Measurements from ENCODE around the gene WFDC11. TPM values are rescaled to one million over a fixed set of nuclear protein-coding genes. Genes with fewer than 3 reads are reported as not detected.
"Not testable (repeated sequence)": the region's sequence is repeated elsewhere in the genome, so short reads cannot be mapped to it uniquely, and the experiment has no call there.

Gene WFDC11
- not detected for total RNA-seq

DNA sequence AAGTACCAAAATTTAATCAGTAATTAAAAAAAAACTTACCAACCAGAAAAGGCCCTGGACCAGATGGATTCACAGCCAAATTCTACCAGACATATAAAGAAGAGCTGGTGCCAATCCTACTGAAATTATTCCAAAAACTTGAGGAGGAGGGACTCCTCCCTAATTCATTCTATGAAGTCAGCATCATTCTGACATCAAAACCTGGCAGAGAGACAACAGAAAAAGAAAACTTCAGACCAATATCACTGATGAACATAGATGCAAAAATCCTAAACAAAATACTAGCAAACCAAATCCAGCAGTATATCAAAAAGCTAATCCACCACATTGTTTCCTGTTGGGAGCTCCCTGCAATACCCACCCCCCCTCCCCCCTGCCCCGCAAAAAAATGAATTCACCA, at the start of gene WFDC11:
Gene WFDC11, minus strand, starts transcription at position 101 of the 400 bp plus-strand sequence. CDS start 19,639 bp downstream, outside the sequence.
- no peak for ATAC-seq

DNA sequence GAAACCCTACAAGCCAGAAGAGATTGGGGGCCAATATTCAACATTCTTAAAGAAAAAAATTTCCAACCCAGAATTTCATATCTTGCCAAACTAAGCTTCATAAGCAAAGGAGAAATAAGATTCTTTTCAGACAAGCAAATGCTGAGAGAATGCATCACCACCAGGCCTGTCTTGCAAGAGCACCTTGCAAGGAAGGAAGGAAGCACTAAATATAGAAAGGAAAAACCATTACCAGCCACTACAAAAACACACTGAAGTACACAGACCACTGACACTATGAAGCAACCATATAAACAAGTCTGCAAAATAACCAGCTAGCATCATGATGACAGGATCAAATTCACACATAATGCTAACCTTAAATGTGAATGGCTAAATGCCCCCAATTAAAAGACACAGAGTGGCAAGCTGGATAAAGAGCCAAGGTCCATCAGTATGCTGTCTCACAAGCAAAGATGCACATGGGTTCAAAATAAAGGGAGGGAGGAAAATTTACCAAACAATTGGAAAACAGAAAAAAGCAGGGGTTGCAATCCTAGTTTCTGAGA, 46.2 kb upstream of the WFDC11 start:
- not testable (repeated sequence) for H3K4me3 Mint-ChIP-seq

More for the DNA sequence above, at the start of gene WFDC11:
- Mint-ChIP-seq H3K4me1 (ENCODE audit: low read depth) (no peaks in the 10 kb centered on the region), H3K9me3 (peaks cover 4% of the 10 kb centered on the region), H3K36me3 (ENCODE audit: insufficient read depth) (peaks cover 2% of the 10 kb centered on the region), H3K27me3 (ENCODE audit: low read depth) (peaks cover 26% of the 10 kb centered on the region), H3K4me3 (no peak within 1 kb of the TSS)
- DNase-seq, result no peak

DNA sequence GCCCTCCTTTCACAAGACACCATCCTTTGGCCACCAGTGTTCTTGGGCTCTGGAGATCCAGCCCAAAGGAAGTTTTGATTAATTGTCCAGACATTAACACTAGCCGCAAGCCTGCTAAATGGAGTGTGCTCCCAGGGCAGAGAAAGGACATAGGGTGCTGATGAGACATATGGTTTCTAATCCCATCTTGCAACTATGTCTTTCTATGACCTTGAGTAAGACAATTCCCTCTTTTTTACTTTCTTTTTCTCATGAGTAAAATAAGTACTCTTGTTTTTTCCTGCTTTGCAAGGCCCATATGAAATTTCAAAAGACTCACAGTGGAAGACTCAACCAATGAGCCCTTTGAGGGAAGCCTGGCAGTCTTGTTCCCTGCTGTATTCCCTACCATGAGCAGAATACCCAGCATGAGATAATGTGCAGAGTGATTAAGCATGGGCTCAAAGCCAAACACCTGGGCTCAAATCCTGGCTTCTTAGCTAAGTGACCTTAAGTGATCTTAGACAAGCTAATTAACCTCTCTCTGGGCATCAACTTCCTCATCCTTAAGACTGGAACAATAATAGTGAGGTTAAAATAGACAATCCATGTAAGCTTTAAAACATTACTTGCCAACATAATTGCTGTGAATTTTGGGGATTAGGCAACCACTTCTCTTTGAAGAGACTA, 35.1 kb upstream of the WFDC11 start, which contains the start of gene WFDC10B:
Gene WFDC10B, minus strand, starts transcription at position 51 of the 669 bp plus-strand sequence. CDS start 19,027 bp downstream, outside the sequence.
- DNase-seq (no peak), ATAC-seq (no peak)
- Mint-ChIP-seq H3K27me3 (ENCODE audit: low read depth) (peaks cover 36% of the 10 kb centered on the region), H3K36me3 (ENCODE audit: insufficient read depth) (no peaks in the 10 kb centered on the region), H3K9me3 (no peaks in the 10 kb centered on the region), H3K4me3 (no peak within 1 kb of the TSS), H3K4me1 (ENCODE audit: low read depth) (no peaks in the 10 kb centered on the region)

More for the DNA sequence above, 46.2 kb upstream of the WFDC11 start:
- not testable (repeated sequence) for H3K36me3 Mint-ChIP-seq (ENCODE audit: insufficient read depth); H3K4me1 Mint-ChIP-seq (ENCODE audit: low read depth); ATAC-seq; DNase-seq; H3K9me3 Mint-ChIP-seq
- peaks cover 26% of the 10 kb centered on the region for H3K27me3 Mint-ChIP-seq (ENCODE audit: low read depth)

DNA sequence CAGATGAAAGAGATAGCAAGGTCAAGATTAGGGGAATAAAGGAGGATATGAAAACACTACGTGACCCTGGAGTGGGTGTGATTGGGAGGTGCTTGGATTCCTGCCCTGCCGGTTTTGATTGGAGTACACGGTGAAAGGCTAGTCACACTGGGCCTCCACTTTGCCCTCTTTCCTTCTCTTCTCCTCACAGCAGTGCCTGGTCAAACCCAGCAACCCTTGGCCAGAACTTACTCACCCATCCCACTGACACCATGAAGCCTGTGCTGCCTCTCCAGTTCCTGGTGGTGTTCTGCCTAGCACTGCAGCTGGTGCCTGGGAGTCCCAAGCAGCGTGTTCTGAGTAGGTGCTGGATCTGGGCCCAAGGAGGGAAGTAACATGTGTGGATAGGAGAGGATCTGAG, 31.8 kb upstream of the WFDC11 start, which contains the start of gene WFDC13:
Gene WFDC13, plus strand, starts transcription at position 166 of the 400 bp plus-strand sequence. Its CDS starts 86 bp downstream, at position 252.
- no peak within 1 kb of the TSS for H3K4me3 Mint-ChIP-seq
- H3K9me3 Mint-ChIP-seq, result no peaks in the 10 kb centered on the region
- ATAC-seq (no peak), DNase-seq (no peak)
- peaks cover 12% of the 10 kb centered on the region for H3K27me3 Mint-ChIP-seq (ENCODE audit: low read depth)
- H3K4me1 Mint-ChIP-seq (ENCODE audit: low read depth), result no peaks in the 10 kb centered on the region
- no peaks in the 10 kb centered on the region for H3K36me3 Mint-ChIP-seq (ENCODE audit: insufficient read depth)

DNA sequence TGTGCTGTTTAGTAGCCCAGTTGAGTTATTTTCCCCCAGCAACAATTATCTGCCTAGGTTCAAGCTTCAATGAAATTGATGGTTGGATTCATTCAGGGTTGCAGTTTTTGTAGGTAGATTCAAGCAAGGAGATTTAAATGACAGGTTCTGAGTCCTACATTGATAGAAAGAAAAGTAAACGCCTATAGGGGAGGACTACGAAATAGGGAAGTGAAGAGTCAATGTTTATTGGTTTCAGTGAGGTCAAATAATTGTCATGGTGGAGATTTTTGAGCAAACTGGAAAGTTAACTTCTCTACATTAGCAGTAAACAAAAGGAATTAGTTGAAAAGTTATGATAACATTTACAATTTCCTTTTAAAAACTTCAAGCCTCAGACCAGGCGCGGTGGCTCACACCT, 31.1 kb upstream of the WFDC11 start:
- H3K36me3 Mint-ChIP-seq (ENCODE audit: insufficient read depth), result no peaks in the 10 kb centered on the region
- H3K9me3 Mint-ChIP-seq, result no peaks in the 10 kb centered on the region
- H3K27me3 Mint-ChIP-seq (ENCODE audit: low read depth), result peaks cover 12% of the 10 kb centered on the region
- DNase-seq (no peak), ATAC-seq (no peak)
- H3K4me3 Mint-ChIP-seq, result no peak overlapping the region
- H3K4me1 Mint-ChIP-seq (ENCODE audit: low read depth), result no peaks in the 10 kb centered on the region

DNA sequence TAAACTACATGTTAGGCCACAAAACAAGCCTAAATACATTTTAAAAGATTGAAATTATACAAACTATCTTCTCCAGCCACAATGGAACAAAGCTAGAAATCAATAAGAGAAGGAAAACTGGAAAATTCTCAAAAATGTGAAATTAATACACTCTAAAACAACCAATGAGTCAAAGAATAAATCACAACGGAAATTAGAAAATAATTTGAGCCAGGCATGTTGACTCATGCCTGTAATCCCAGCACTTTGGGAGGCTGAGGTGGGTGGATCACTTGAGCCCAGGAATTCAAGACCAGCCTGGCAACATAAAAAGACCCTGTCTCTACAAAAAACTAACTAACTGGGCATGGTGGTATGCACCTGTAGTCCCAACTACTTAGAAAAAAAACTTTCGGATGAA, 25.5 kb upstream of the WFDC11 start:
- Mint-ChIP-seq H3K9me3 (no peaks in the 10 kb centered on the region), H3K36me3 (ENCODE audit: insufficient read depth) (no peaks in the 10 kb centered on the region), H3K4me3 (no peak overlapping the region), H3K27me3 (ENCODE audit: low read depth) (peaks cover 38% of the 10 kb centered on the region), H3K4me1 (ENCODE audit: low read depth) (no peaks in the 10 kb centered on the region)
- no peak for DNase-seq
- ATAC-seq, result no peak

DNA sequence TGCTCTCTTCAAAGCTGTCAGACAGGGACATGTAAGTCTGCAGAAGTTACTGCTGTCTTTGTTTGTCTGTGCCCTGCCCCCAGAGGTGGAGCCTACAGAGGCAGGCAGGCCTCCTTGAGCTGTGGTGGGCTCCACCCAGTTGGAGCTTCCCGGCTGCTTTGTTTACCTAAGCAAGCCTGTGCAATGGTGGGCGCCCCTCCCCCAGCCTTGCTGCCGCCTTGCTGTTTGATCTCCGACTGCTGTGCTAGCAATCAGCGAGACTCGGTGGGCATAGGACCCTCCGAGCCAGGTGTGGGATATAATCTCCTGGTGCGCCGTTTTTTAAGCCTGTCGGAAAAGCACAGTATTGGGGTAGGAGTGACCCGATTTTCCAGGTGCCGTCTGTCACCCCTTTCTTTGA, 23.3 kb upstream of the WFDC11 start:
- not testable (repeated sequence) for ATAC-seq; H3K4me1 Mint-ChIP-seq (ENCODE audit: low read depth); H3K36me3 Mint-ChIP-seq (ENCODE audit: insufficient read depth); H3K4me3 Mint-ChIP-seq; H3K9me3 Mint-ChIP-seq; DNase-seq
- peaks cover 42% of the 10 kb centered on the region for H3K27me3 Mint-ChIP-seq (ENCODE audit: low read depth)

DNA sequence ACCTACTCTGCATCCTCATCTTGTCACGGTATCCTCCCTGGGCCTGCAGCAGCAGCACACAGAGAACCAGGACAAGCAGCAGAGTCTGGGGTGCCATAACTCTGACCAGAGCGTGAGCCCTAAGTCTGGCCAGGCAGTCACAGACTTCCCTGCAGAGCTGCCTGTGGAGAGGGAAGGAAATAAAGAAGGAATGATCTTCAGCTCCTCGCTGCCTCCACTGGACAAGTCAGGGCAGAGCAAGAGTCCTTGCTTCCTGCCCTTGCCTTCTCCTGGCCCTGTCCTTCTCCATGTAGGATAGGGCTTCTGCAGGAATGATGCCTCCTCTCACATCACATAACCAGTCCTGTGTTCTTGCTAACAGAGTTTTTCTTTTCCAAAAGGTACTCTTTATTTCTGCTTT, 15.9 kb upstream of the WFDC11 start:
- ATAC-seq (no peak), DNase-seq (no peak)
- H3K36me3 Mint-ChIP-seq (ENCODE audit: insufficient read depth), result no peaks in the 10 kb centered on the region
- H3K9me3 Mint-ChIP-seq, result peaks cover 4% of the 10 kb centered on the region
- no peaks in the 10 kb centered on the region for H3K4me1 Mint-ChIP-seq (ENCODE audit: low read depth)
- no peak overlapping the region for H3K4me3 Mint-ChIP-seq
- H3K27me3 Mint-ChIP-seq (ENCODE audit: low read depth), result peaks cover 16% of the 10 kb centered on the region

DNA sequence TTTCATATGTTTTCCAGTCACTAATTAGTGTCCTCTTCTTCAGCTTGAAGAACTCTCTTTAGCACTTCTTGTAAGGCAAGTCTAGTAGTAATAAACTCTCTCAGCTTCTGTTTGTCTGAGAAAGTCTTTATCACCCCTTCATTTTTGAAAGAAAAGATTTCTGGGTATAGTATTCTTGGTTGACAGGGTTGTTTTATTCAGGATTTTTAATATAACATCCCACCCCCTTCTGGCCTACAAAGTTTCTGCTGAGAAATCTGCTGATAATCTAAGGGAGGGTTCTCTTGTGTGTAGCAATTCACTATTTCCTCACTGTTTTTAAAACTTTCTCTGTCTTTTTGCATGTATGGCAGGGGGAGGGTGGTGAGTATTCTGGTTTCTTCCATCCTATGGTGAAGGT, 9.6 kb upstream of the WFDC11 start:
- peaks cover 39% of the 10 kb centered on the region for H3K9me3 Mint-ChIP-seq
- peaks cover 9% of the 10 kb centered on the region for H3K27me3 Mint-ChIP-seq (ENCODE audit: low read depth)
- H3K4me3 Mint-ChIP-seq, result no peak overlapping the region

DNA sequence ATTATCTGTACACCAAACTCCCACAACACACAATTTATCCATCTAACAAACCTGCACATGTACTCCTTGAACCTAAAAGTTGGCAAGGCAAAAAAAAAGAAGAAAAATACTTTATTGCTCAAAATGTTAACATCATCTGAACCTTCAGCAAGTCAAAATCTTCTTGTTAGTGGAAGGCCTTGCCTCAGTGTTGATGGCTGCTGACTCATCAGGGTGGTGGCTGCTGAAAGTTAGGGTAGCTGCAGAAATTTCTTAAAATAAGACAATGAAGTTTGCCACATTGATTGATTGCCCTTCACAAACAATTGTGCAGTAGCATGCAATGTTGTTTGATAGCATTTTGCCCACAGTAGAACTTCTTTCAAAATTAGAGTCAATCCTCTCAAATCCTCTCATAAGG, 2.7 kb upstream of the WFDC11 start:
- Mint-ChIP-seq H3K27me3 (ENCODE audit: low read depth) (peaks cover 15% of the 10 kb centered on the region), H3K4me3 (no peak overlapping the region), H3K9me3 (peaks cover 22% of the 10 kb centered on the region), H3K36me3 (ENCODE audit: insufficient read depth) (no peaks in the 10 kb centered on the region), H3K4me1 (ENCODE audit: low read depth) (no peaks in the 10 kb centered on the region)
- DNase-seq (no peak), ATAC-seq (no peak)

More for the DNA sequence above, 9.6 kb upstream of the WFDC11 start:
- DNase-seq (no peak), ATAC-seq (no peak)
- Mint-ChIP-seq H3K36me3 (ENCODE audit: insufficient read depth) (peaks cover 3% of the 10 kb centered on the region), H3K4me1 (ENCODE audit: low read depth) (no peaks in the 10 kb centered on the region)

DNA sequence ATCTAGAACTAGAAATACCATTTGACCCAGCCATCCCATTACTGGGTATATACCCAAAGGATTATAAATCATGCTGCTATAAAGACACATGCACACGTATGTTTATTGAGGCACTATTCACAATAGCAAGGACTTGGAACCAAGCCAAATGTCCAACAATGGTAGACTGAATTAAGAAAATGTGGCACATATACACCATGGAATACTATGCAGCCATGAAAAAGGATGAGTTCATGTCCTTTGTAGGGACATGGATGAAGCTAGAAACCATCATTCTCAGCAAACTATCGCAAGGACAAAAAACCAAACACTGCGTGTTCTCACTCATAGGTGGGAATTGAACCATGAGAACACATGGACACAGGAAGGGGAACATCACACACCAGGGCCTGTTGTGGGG, 13.0 kb downstream of the WFDC11 start:
- H3K36me3 Mint-ChIP-seq (ENCODE audit: insufficient read depth); DNase-seq; H3K4me3 Mint-ChIP-seq; ATAC-seq; H3K4me1 Mint-ChIP-seq (ENCODE audit: low read depth); H3K9me3 Mint-ChIP-seq: not testable (repeated sequence)
- H3K27me3 Mint-ChIP-seq (ENCODE audit: low read depth), result peaks cover 10% of the 10 kb centered on the region

DNA sequence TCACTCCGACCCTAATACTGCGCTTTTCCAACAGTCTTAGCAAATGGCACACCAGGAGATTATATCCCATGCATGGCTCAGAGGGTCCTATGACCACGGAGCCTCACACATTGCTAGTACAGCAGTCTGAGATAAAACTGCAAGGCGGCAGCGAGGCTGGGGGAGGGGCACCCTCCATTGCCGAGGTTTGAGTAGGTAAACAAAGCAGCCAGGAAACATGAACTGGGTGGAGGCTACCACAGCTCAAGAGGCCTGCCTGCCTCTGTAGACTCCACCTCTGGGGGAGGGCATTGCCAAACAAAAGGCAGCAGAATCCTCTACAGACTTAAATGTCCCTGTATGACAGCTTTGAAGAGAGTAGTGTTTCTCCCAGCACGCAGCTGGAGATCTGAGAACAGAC, 18.3 kb downstream of the WFDC11 start:
- peaks cover 19% of the 10 kb centered on the region for H3K27me3 Mint-ChIP-seq (ENCODE audit: low read depth)
- H3K4me3 Mint-ChIP-seq; DNase-seq; H3K36me3 Mint-ChIP-seq (ENCODE audit: insufficient read depth); H3K4me1 Mint-ChIP-seq (ENCODE audit: low read depth); H3K9me3 Mint-ChIP-seq; ATAC-seq: not testable (repeated sequence)

DNA sequence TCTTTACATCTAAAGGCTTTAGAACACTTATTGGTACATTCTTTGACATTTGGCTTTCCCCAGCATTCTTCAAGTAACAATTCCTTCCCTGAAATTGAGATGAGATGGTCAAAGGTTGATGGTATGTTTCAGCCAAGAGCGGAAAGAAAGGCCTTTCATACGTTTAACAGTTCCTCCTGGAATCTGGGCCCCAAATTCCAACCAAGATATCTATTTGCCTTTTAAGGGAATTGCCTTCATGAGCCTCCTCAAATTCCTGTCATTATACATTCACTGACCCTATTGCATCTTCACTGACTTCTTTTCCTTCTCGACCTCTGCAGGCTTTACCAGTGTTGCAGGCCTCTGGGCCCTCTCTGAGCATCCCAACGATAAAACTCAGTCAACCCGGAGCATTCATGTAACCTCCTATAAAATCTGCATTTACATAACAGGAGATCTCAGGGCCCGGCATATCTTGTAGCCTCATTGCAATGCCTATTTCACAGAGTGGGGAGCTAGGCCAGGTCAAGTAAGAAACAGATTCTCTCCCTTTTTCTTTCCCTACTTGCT, 20.7 kb downstream of the WFDC11 start:
- peaks cover 10% of the 10 kb centered on the region for H3K27me3 Mint-ChIP-seq (ENCODE audit: low read depth)
- DNase-seq (no peak), ATAC-seq (no peak)
- H3K36me3 Mint-ChIP-seq (ENCODE audit: insufficient read depth), result no peaks in the 10 kb centered on the region
- no peaks in the 10 kb centered on the region for H3K4me1 Mint-ChIP-seq (ENCODE audit: low read depth)
- no peak overlapping the region for H3K4me3 Mint-ChIP-seq
- H3K9me3 Mint-ChIP-seq, result no peaks in the 10 kb centered on the region

DNA sequence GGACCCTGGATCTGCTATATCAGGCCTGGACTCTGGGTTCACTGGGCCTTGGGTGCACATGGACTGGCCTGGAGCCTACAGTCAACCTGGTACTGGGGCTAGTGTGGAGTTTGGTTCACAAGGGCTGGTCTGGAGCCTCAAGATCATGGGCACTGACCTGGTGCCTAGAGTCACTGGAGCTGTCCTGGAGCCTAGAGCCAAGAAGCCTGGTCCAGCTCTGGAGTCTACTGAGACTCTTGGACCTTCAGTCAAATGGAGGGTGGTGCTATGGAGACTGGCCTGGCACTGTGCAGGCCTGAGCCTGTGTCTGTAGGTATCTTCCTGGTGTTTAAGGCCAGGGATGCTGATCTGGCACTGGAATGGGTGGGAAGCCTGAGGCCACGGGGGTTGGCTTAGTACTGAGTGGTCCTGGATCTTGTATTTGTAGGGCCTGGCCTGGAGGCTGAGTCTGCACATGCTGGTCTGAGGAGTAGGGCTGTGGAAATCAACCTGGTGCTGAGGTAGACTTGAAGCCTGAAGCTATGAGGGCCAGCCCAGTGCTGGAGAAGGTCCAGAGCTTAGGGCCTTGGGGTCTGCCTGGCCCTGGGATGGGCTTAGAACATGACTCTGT, 22.5 kb downstream of the WFDC11 start:
- DNase-seq (no peak), ATAC-seq (no peak)
- H3K9me3 Mint-ChIP-seq, result no peaks in the 10 kb centered on the region
- no peaks in the 10 kb centered on the region for H3K36me3 Mint-ChIP-seq (ENCODE audit: insufficient read depth)
- H3K4me3 Mint-ChIP-seq, result no peak overlapping the region
- H3K27me3 Mint-ChIP-seq (ENCODE audit: low read depth), result peaks cover 11% of the 10 kb centered on the region
- H3K4me1 Mint-ChIP-seq (ENCODE audit: low read depth), result no peaks in the 10 kb centered on the region

All from activated T-cell treated with anti-CD3 and anti-CD28 coated beads, Interleukin-2, amount 50 U/mL, for 4 hours (primary cell).